MM.1S (cell line): ENCODE data around the gene ZNF334.

ENCODE experiments used
- DNase-seq: peaks from one replicate; pipeline ENCODE4 v3.0.0-alpha.2; 2015
- H2AFZ ChIP-seq: fragments of 300-600 bp; sonication (generic); 2 replicates; pipeline ENCODE4 v1.6.0; 2016; ENCODE audit warnings: antibody characterized with exemption, low read length
- H3F3A ChIP-seq: fragments of 300-600 bp; sonication (generic); 2 replicates; pipeline ENCODE4 v1.6.1; 2016; ENCODE audit warnings: mild to moderate bottlenecking, antibody characterized with exemption, low read length, moderate library complexity, mixed read lengths; ENCODE audit not compliant: insufficient read depth
- H3K27ac ChIP-seq: fragments of 300-600 bp; sonication (generic); 2 replicates; pipeline ENCODE4 v1.5.1; 2016; ENCODE audit warnings: mild to moderate bottlenecking, low read length
- H3K27me3 ChIP-seq: fragments of 300-600 bp; sonication (generic); replicated peaks from 2 replicates; pipeline ENCODE4 v1.6.0; 2016; ENCODE audit warnings: low read length; ENCODE audit not compliant: insufficient read depth
- H3K36me3 ChIP-seq: fragments of 300-600 bp; sonication (generic); replicated peaks from 2 replicates; pipeline ENCODE4 v1.6.1; 2016; ENCODE audit warnings: mild to moderate bottlenecking, low read length, mixed read lengths; ENCODE audit not compliant: insufficient read depth
- H3K4me1 ChIP-seq: fragments of 300-600 bp; sonication (generic); 2 replicates; pipeline ENCODE4 v1.6.1; 2016; ENCODE audit warnings: low read length, mixed read lengths
- H3K4me2 ChIP-seq: fragments of 300-600 bp; sonication (generic); 2 replicates; pipeline ENCODE4 v1.6.0; 2016; ENCODE audit warnings: low read depth, low read length
- H3K4me3 ChIP-seq: fragments of 300-600 bp; sonication (generic); 2 replicates; pipeline ENCODE4 v1.5.1; 2016; ENCODE audit warnings: low read length, mixed read lengths
- H3K79me2 ChIP-seq: fragments of 300-600 bp; sonication (generic); 2 replicates; pipeline ENCODE4 v1.6.1; 2016; ENCODE audit warnings: mixed run types, low read length, mixed read lengths
- H3K9ac ChIP-seq: fragments of 300-600 bp; sonication (generic); 2 replicates; pipeline ENCODE4 v1.6.1; 2016; ENCODE audit warnings: low read length, mixed read lengths
- H3K9me2 ChIP-seq: fragments of 300-600 bp; sonication (generic); replicated peaks from 2 replicates; pipeline ENCODE4 v1.6.1; 2016; ENCODE audit warnings: mild to moderate bottlenecking, low read length, mixed read lengths; ENCODE audit not compliant: insufficient read depth
- H3K9me3 ChIP-seq: fragments of 300-600 bp; sonication (generic); replicated peaks from 2 replicates; pipeline ENCODE4 v1.6.1; 2016; ENCODE audit warnings: mild to moderate bottlenecking, low read length, mixed read lengths; ENCODE audit not compliant: insufficient read depth
- H4K20me1 ChIP-seq: fragments of 300-600 bp; sonication (generic); 2 replicates; pipeline ENCODE4 v1.6.1; 2016; ENCODE audit warnings: mild to moderate bottlenecking, low read length, moderate library complexity, mixed read lengths; ENCODE audit not compliant: insufficient read depth
- CTCF ChIP-seq: fragments of 300-600 bp; sonication (generic); IDR thresholded peaks from 2 replicates; pipeline ENCODE4 v1.5.1; 2016; ENCODE audit warnings: antibody characterized with exemption, low read length, mixed read lengths
- EZH2 ChIP-seq: fragments of 300-600 bp; sonication (generic); optimal IDR thresholded peaks from 2 replicates; pipeline ENCODE3; 2017; ENCODE audit warnings: low read depth, mild to moderate bottlenecking, antibody characterized with exemption, low read length, mixed read lengths
- EZH2phosphoT487 ChIP-seq: fragments of 300-600 bp; sonication (generic); IDR thresholded peaks from 2 replicates; pipeline ENCODE4 v1.6.1; 2018; ENCODE audit warnings: antibody characterized with exemption, low read length

Gene ZNF334

DNA sequence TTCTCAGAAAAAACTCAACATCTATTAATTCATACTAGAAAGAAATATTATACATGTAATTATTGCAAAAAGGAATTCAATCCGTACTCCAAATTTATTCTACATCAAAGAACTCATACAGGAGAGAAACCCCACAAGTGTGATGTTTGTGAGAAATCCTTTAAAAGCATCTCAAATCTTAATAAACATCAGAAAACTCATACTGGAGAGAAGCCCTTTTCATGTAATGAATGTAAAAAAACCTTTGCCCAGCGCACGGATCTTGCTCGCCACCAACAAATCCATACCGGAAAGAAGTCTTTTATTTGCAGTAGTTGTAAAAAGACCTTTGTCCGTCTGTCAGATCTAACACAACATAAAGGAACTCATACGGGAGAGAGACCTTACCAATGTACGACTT lies 22.0 kb downstream of the ZNF334 start:
- Histone ChIP-seq H2AFZ (no peak overlapping the region), H3K27ac (no peak overlapping the region), H3K9me2 (no peaks in the 10 kb centered on the region), H3K9me3 (no peaks in the 10 kb centered on the region), H3K27me3 (no peaks in the 10 kb centered on the region), H3K4me3 (no peak overlapping the region), H3K4me2 (no peak overlapping the region), H3K4me1 (no peaks in the 10 kb centered on the region), H3K79me2 (no peaks in the 10 kb centered on the region), H3K36me3 (no peaks in the 10 kb centered on the region), H3F3A (no peaks in the 10 kb centered on the region), H3K9ac (no peak overlapping the region), H4K20me1 (no peaks in the 10 kb centered on the region)
- DNase-seq, result no peak
- no peak for TF ChIP-seq EZH2
- no peak for TF ChIP-seq CTCF
- TF ChIP-seq EZH2phosphoT487, result no peak

GRCh38 chr20:46488451-46488850 lies 24.9 kb downstream of the ZNF334 start:
- Histone ChIP-seq H3K9me3 (no peaks in the 10 kb centered on the region), H4K20me1 (no peaks in the 10 kb centered on the region), H3K9ac (no peak overlapping the region), H3K79me2 (no peaks in the 10 kb centered on the region), H3K4me3 (no peak overlapping the region), H3K9me2 (no peaks in the 10 kb centered on the region), H3K27ac (no peak overlapping the region), H3K4me1 (no peaks in the 10 kb centered on the region), H2AFZ (no peak overlapping the region), H3K36me3 (no peaks in the 10 kb centered on the region), H3K27me3 (no peaks in the 10 kb centered on the region), H3K4me2 (no peak overlapping the region), H3F3A (no peaks in the 10 kb centered on the region)
- no peak for DNase-seq
- TF ChIP-seq EZH2 (no peak), EZH2phosphoT487 (no peak), CTCF (no peak)

DNA sequence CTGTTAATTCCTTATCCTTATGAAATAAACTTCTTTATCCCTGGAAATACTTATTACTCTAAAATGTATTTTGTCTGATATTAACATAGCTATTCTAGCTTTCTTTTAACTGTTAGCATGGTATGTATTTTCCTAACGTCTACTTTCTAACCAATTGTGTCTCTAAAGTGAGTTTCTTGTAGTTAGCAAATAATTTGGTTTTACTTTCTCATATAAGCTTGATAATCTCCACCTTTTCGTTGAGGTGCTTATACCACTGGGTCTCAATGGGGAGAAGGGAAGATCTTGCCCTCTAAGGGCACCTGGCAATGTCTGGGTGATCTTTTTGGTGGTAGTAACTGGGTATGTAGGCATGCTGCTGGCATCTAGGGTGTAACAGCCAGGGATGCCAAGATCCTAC lies 25.7 kb downstream of the ZNF334 start:
- DNase-seq, result no peak
- Histone ChIP-seq H3K4me2 (no peak overlapping the region), H3K36me3 (no peaks in the 10 kb centered on the region), H3K9me2 (no peaks in the 10 kb centered on the region), H2AFZ (no peak overlapping the region), H3K79me2 (no peaks in the 10 kb centered on the region), H3F3A (no peaks in the 10 kb centered on the region), H3K4me3 (no peak overlapping the region), H4K20me1 (no peaks in the 10 kb centered on the region), H3K4me1 (no peaks in the 10 kb centered on the region), H3K9me3 (no peaks in the 10 kb centered on the region), H3K27me3 (no peaks in the 10 kb centered on the region), H3K27ac (no peak overlapping the region), H3K9ac (no peak overlapping the region)
- TF ChIP-seq EZH2 (no peak), EZH2phosphoT487 (no peak), CTCF (no peak)
